Type B pancreatic cell (in vitro differentiated cells): Measurements from ENCODE around the gene C2CD4D. TPM values are rescaled to one million over a fixed set of nuclear protein-coding genes. Genes with fewer than 3 reads are reported as not detected.
"Not testable (repeated sequence)": the region's sequence is repeated elsewhere in the genome, so short reads cannot be mapped to it uniquely, and the experiment has no call there.

Experiments
- DNase-seq: peaks from one replicate; pipeline ENCODE4 v3.0.0; 2021; ENCODE audit warnings: mixed read lengths; ENCODE audit not compliant: unreplicated experiment; ENCODE audit errors: extremely low spot score
- H3K27ac Mint-ChIP-seq: 2 replicates; pipeline ENCODE4 v1.8.0; 2021; ENCODE audit warnings: mild to moderate bottlenecking, mixed read lengths
- H3K27me3 Mint-ChIP-seq: 2 replicates; pipeline ENCODE4 v1.8.0; 2021; ENCODE audit warnings: mixed read lengths
- H3K36me3 Mint-ChIP-seq: 2 replicates; pipeline ENCODE4 v1.8.0; 2021; ENCODE audit warnings: mixed read lengths
- H3K4me1 Mint-ChIP-seq: one replicate; pipeline ENCODE4 v1.8.0; 2021; ENCODE audit warnings: mixed read lengths; ENCODE audit not compliant: unreplicated experiment
- H3K4me3 Mint-ChIP-seq: 2 replicates; pipeline ENCODE4 v1.8.0; 2021; ENCODE audit warnings: mild to moderate bottlenecking, mixed read lengths
- H3K9me3 Mint-ChIP-seq: 2 replicates; pipeline ENCODE4 v1.8.0; 2021; ENCODE audit warnings: mixed read lengths
- total RNA-seq: library from RNA; stranded (reverse); gene quantifications from 2 replicates; pipeline ENCODE4 v1.2.1, GENCODE V29; 2021; ENCODE audit warnings: low replicate concordance
- TF ChIP-seq, protein P1 (sequence below): fragments of 200-600 bp; sonication (generic); conservative IDR thresholded peaks from 2 replicates; pipeline ENCODE4 v1.5.0; 2021; ENCODE audit warnings: antibody characterized with exemption, mild to moderate bottlenecking

Gene C2CD4D
- total RNA-seq, 1 donor from 2014 or later: 0.43 TPM

DNA sequence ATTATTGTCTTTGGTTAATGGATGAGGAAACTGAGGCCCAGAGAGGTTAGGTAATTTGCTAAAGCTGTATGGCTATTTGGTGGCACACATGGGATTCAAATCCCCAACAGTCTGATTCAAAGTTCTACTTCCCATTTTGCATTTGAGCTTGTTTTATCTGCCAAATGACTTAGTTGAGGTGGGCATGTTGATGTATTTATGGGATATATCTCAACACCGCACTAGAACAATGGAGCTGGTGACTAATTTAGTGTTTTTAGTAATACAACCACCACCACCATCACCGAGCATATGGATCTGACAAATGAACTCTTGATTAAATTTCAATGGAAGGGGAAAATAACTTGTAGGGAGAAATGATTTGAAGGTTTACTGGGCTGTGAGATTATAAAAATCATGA is 42.8 kb upstream of the C2CD4D start:
- Mint-ChIP-seq H3K4me3 (no peak overlapping the region), H3K9me3 (no peaks in the 10 kb centered on the region), H3K27ac (no peak overlapping the region), H3K36me3 (peaks cover 10% of the 10 kb centered on the region), H3K4me1 (no peaks in the 10 kb centered on the region), H3K27me3 (no peaks in the 10 kb centered on the region)
- TF ChIP-seq, protein P1, sequence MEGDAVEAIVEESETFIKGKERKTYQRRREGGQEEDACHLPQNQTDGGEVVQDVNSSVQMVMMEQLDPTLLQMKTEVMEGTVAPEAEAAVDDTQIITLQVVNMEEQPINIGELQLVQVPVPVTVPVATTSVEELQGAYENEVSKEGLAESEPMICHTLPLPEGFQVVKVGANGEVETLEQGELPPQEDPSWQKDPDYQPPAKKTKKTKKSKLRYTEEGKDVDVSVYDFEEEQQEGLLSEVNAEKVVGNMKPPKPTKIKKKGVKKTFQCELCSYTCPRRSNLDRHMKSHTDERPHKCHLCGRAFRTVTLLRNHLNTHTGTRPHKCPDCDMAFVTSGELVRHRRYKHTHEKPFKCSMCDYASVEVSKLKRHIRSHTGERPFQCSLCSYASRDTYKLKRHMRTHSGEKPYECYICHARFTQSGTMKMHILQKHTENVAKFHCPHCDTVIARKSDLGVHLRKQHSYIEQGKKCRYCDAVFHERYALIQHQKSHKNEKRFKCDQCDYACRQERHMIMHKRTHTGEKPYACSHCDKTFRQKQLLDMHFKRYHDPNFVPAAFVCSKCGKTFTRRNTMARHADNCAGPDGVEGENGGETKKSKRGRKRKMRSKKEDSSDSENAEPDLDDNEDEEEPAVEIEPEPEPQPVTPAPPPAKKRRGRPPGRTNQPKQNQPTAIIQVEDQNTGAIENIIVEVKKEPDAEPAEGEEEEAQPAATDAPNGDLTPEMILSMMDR: no peak
- DNase-seq: no peak

DNA sequence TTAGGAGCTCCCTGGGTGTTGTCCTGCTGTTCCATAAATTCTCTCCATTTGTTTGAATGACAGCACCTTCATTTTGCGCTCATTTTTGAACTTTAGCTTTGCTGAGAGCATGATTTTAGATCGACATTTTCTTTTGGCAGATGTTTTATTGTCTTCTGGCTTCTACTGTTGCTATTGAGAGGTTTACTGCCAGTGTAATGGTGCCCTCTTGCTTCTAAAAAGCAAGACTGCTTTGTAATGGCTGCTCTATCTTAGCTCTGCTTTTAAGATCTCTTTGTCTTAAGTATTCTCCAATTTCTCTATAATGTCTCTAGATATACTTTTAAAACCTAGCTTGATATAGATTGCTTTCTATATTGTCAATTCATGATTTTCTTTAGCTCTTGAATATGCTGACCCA is 41.9 kb upstream of the C2CD4D start:
- peaks cover 5% of the 10 kb centered on the region for H3K36me3 Mint-ChIP-seq
- no peaks in the 10 kb centered on the region for H3K27me3 Mint-ChIP-seq
- TF ChIP-seq, protein P1: no peak
- no peaks in the 10 kb centered on the region for H3K9me3 Mint-ChIP-seq
- no peaks in the 10 kb centered on the region for H3K4me1 Mint-ChIP-seq
- no peak overlapping the region for H3K27ac Mint-ChIP-seq
- no peak for DNase-seq
- H3K4me3 Mint-ChIP-seq: no peak overlapping the region

DNA sequence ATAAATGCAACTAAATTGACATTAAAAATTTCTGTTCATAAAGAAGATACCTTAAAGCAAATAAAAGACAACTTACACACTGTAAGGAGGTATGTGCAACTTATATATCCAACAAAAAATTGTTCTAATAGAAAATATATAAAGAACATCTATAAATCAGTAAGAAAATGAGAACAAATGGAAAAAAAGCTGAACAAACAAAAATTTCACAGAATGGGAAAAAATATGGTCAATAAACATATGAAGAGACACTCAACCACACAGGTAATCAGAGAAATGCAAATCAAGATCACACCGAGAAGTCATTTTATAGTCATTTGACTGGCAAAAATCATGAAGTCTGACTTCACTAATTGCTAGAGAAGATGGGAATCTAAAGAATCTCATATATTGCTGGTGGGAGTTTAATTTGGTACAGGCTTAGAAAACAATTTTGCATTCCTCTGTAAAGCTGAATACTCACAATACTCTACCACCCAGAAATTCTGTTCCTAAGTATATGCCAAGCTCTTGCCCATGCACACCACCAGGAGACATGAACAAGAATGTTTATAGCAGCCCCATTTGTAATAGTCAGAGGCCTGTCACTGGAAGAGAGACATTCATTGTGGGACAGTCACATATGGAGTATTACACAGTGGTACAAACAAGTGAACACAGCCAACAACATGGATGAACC is 35.9 kb upstream of the C2CD4D start:
- Mint-ChIP-seq H3K9me3 (no peaks in the 10 kb centered on the region), H3K36me3 (peaks cover 6% of the 10 kb centered on the region), H3K4me1 (no peaks in the 10 kb centered on the region), H3K4me3 (no peak overlapping the region), H3K27ac (no peak overlapping the region), H3K27me3 (no peaks in the 10 kb centered on the region)
- TF ChIP-seq, protein P1: no peak
- DNase-seq: no peak

DNA sequence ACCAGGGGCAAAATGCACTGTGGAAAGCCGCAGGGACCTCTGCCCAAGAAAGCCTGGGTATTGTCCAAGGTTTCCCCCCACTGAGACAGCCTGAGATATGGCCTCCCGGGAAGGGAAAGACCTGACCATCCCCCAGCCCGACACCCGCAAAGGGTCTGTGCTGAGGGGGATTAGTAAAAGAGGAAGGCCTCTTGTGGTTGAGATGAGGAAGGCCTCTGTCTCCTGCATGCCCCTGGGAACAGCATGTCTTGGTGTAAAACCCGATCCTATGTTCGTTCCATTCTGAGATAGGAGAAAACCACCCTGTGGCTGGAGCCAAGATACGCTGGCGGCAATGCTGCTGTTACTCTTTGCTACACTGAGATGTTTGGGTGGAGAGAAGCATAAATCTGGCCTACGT is 33.2 kb upstream of the C2CD4D start:
- not testable (repeated sequence) for H3K27me3 Mint-ChIP-seq

DNA sequence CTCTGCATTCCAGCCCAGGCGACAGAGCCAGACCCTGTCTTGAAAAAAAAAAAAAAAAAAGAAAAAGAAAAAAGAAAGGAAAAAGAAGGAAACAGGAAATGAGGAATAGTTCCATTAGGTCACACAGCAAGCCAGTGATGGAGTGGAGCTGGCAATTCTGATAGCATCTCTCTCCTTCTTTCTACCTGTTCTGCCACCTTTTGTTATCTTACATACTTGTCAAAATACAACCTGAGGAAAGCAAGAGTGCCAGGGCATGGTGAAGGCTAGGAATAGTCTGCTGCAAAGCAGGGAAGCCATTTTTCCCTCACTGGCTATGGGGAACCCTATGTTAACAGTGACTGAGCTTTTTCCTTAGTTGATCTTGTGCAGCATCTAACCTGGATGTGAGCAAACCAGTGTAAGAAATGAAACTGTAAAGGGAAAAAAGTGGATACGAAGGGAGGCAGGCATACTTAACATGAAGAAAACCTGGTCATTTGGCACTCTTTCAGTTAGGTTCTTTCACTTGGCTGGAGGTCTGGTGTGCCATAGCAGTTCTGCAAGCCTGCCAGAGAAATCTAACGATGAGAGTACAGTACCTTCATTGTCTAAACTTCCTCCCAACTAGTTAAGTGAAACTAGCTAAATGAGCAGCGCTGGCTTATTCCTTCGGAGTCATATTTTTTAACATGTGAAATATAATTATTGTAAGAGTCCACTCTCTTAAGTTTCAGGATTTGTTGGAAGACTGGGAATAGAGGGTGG is 31.8 kb upstream of the C2CD4D start:
- no peaks in the 10 kb centered on the region for H3K4me1 Mint-ChIP-seq
- H3K27me3 Mint-ChIP-seq: no peaks in the 10 kb centered on the region
- no peak overlapping the region for H3K27ac Mint-ChIP-seq
- TF ChIP-seq, protein P1: no peak
- no peak overlapping the region for H3K4me3 Mint-ChIP-seq
- no peak for DNase-seq
- H3K36me3 Mint-ChIP-seq: peaks cover 6% of the 10 kb centered on the region
- H3K9me3 Mint-ChIP-seq: no peaks in the 10 kb centered on the region

More for the DNA sequence above, 33.2 kb upstream of the C2CD4D start:
- H3K27ac Mint-ChIP-seq, H3K9me3 Mint-ChIP-seq, H3K4me1 Mint-ChIP-seq, DNase-seq, H3K4me3 Mint-ChIP-seq, H3K36me3 Mint-ChIP-seq: not testable (repeated sequence)

DNA sequence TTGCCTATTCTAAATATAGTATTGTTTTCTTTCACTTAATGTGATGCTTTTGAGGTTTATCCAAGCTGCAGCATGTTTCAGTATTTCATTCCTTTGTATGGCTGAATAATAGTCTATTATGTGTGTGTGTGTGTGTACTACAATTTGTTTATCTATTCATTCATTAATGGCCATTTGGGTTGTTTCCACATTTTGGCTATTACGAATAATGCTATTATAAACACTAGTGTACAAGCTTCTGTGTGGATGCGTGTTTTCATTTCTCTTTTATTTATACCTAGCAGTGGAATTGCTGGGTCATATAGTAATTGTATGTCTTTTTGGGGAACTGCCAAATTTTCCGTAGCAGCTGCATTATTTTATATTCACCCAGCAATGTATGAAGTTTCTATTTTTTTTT is 28.9 kb upstream of the C2CD4D start:
- DNase-seq: no peak
- Mint-ChIP-seq H3K9me3 (no peaks in the 10 kb centered on the region), H3K36me3 (no peaks in the 10 kb centered on the region), H3K4me3 (no peak overlapping the region), H3K4me1 (no peaks in the 10 kb centered on the region), H3K27ac (no peak overlapping the region), H3K27me3 (peaks cover 2% of the 10 kb centered on the region)
- TF ChIP-seq, protein P1: no peak
